Astrocyte (in vitro differentiated cells and primary cell): Measurements from ENCODE around the gene S100A11. TPM values are rescaled to one million over a fixed set of nuclear protein-coding genes. Genes with fewer than 3 reads are reported as not detected.

Experiments
- DNase-seq: peaks from one replicate; pipeline ENCODE4 v3.0.0-alpha.2; 2010; ENCODE audit warnings: low read depth
- FAIRE-seq: peaks from 2 replicates; lab custom pipeline; 2011; peaks lifted over from hg19 to GRCh38; lab: Jason Lieb, UNC
- H2AFZ ChIP-seq: 2 replicates; pipeline ENCODE4 v1.6.0; 2012; ENCODE audit warnings: low read depth, low read length, inconsistent platforms
- H3K27ac ChIP-seq: 2 replicates; pipeline ENCODE4 v1.5.1; 2011; ENCODE audit warnings: low read depth, low read length, inconsistent platforms
- H3K27me3 ChIP-seq: 2 replicates; pipeline ENCODE4 v1.6.0; 2011; ENCODE audit warnings: low read length, inconsistent platforms; ENCODE audit not compliant: insufficient read depth
- H3K36me3 ChIP-seq: 2 replicates; pipeline ENCODE4 v1.5.1; 2011; ENCODE audit warnings: low read length, inconsistent platforms; ENCODE audit not compliant: insufficient read depth
- H3K4me1 ChIP-seq: 2 replicates; pipeline ENCODE4 v1.5.1; 2011; ENCODE audit warnings: low read length, inconsistent platforms; ENCODE audit not compliant: insufficient read depth
- H3K4me2 ChIP-seq: 2 replicates; pipeline ENCODE4 v1.6.0; 2012; ENCODE audit warnings: low read length, inconsistent platforms
- H3K4me3 ChIP-seq: 2 replicates; pipeline ENCODE4 v1.5.1; 2011; ENCODE audit warnings: low read depth, mild to moderate bottlenecking, low read length, inconsistent platforms; ENCODE audit not compliant: insufficient read depth
- H3K79me2 ChIP-seq: 2 replicates; pipeline ENCODE4 v1.6.0; 2012; ENCODE audit warnings: mild to moderate bottlenecking, low read length, inconsistent platforms; ENCODE audit not compliant: insufficient read depth
- H3K9ac ChIP-seq: 2 replicates; pipeline ENCODE4 v1.6.0; 2012; ENCODE audit warnings: mild to moderate bottlenecking, low read length, inconsistent platforms
- H3K9me3 ChIP-seq: 2 replicates; pipeline ENCODE4 v1.5.1; 2012; ENCODE audit warnings: low read depth, mild to moderate bottlenecking, low read length, inconsistent platforms; ENCODE audit not compliant: insufficient read depth
- H4K20me1 ChIP-seq: 2 replicates; pipeline ENCODE4 v1.6.0; 2012; ENCODE audit warnings: low read length, inconsistent platforms; ENCODE audit not compliant: insufficient read depth
- H3K27ac Mint-ChIP-seq: one replicate; pipeline ENCODE4 v1.8.0; 2021; ENCODE audit warnings: mild to moderate bottlenecking, mixed read lengths; ENCODE audit not compliant: unreplicated experiment
- H3K27me3 Mint-ChIP-seq: one replicate; pipeline ENCODE4 v1.8.0; 2021; ENCODE audit warnings: low read depth, mixed read lengths; ENCODE audit not compliant: unreplicated experiment
- H3K36me3 Mint-ChIP-seq: one replicate; pipeline ENCODE4 v1.8.0; 2021; ENCODE audit warnings: low read depth, mixed read lengths; ENCODE audit not compliant: unreplicated experiment
- H3K4me1 Mint-ChIP-seq: one replicate; pipeline ENCODE4 v1.8.0; 2021; ENCODE audit warnings: low read depth, mixed read lengths; ENCODE audit not compliant: unreplicated experiment
- H3K4me3 Mint-ChIP-seq: one replicate; pipeline ENCODE4 v1.8.0; 2021; ENCODE audit warnings: mild to moderate bottlenecking, moderate library complexity, mixed read lengths; ENCODE audit not compliant: unreplicated experiment
- H3K9me3 Mint-ChIP-seq: one replicate; pipeline ENCODE4 v1.8.0; 2021; ENCODE audit warnings: mild to moderate bottlenecking, mixed read lengths; ENCODE audit not compliant: unreplicated experiment
- EZH2 ChIP-seq: IDR thresholded peaks from 2 replicates; pipeline ENCODE4 v1.6.1; 2012; ENCODE audit warnings: mild to moderate bottlenecking, low read length, inconsistent platforms; ENCODE audit not compliant: insufficient read depth
- total RNA-seq: library from RNA; stranded (reverse); gene quantifications from 2 replicates; pipeline ENCODE4 v1.2.1, GENCODE V29; 2021
- TF ChIP-seq, protein P1 (sequence below): IDR thresholded peaks from 2 replicates; pipeline ENCODE4 v1.5.1; 2011; ENCODE audit warnings: low read depth, mild to moderate bottlenecking, inconsistent platforms, low read length, moderate library complexity; ENCODE audit not compliant: insufficient read depth

S100A11 gene
- total RNA-seq, 1 donor from 2014 or later = 1,482 TPM

GRCh38 chr1:151991663-151992302 lies 45.0 kb downstream of the S100A11 start:
- Histone ChIP-seq H3K9ac (peak overlapping the region; percentile 98), H3K9me3 (no peaks in the 10 kb centered on the region), H4K20me1 (peaks cover 26% of the 10 kb centered on the region), H3K4me1 (peaks cover 64% of the 10 kb centered on the region), H3K4me3 (peak overlapping the region; percentile 83), H3K4me2 (peak overlapping the region; percentile 97), H3K36me3 (no peaks in the 10 kb centered on the region), H3K27ac (peak overlapping the region; percentile 94), H3K27me3 (no peaks in the 10 kb centered on the region), H3K79me2 (peaks cover 52% of the 10 kb centered on the region), H2AFZ (no peak overlapping the region)
- Mint-ChIP-seq H3K36me3 (peaks cover 3% of the 10 kb centered on the region), H3K9me3 (no peaks in the 10 kb centered on the region), H3K27ac (peak overlapping the region; percentile 99), H3K4me1 (peaks cover 45% of the 10 kb centered on the region), H3K4me3 (peak overlapping the region; percentile 99), H3K27me3 (no peaks in the 10 kb centered on the region)
- TF ChIP-seq, protein P1, sequence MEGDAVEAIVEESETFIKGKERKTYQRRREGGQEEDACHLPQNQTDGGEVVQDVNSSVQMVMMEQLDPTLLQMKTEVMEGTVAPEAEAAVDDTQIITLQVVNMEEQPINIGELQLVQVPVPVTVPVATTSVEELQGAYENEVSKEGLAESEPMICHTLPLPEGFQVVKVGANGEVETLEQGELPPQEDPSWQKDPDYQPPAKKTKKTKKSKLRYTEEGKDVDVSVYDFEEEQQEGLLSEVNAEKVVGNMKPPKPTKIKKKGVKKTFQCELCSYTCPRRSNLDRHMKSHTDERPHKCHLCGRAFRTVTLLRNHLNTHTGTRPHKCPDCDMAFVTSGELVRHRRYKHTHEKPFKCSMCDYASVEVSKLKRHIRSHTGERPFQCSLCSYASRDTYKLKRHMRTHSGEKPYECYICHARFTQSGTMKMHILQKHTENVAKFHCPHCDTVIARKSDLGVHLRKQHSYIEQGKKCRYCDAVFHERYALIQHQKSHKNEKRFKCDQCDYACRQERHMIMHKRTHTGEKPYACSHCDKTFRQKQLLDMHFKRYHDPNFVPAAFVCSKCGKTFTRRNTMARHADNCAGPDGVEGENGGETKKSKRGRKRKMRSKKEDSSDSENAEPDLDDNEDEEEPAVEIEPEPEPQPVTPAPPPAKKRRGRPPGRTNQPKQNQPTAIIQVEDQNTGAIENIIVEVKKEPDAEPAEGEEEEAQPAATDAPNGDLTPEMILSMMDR = no peak
- TF ChIP-seq EZH2 = no peak
- no peak for FAIRE-seq
- no peak for DNase-seq

DNA sequence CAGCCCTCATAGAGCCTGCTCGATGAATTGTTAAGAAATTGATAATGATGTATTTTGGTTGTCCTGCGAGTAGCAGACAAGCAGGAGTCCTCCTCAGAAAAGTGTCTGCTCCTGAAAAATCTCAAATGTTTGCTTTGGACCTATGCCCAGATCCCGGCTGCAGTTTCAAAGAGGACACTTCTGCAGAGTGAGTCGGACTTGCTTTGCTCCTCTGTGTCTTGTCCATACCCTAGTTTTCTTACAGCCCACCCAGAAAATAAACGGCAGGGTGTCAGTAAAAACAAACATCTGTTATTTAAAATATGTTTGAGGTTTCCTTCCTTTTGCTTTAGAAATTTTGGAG lies 46.0 kb downstream of the S100A11 start:
- no peak for FAIRE-seq
- peak overlapping the region; percentile 97 for H3K4me2 ChIP-seq
- H3K79me2 ChIP-seq = peaks cover 62% of the 10 kb centered on the region

More for the DNA sequence above, 46.0 kb downstream of the S100A11 start:
- Histone ChIP-seq H3K27ac (peak overlapping the region; percentile 97), H3K4me3 (peak overlapping the region; percentile 83), H3K4me1 (peaks cover 72% of the 10 kb centered on the region), H2AFZ (no peak overlapping the region), H4K20me1 (peaks cover 30% of the 10 kb centered on the region), H3K36me3 (peaks cover 4% of the 10 kb centered on the region), H3K27me3 (no peaks in the 10 kb centered on the region), H3K9ac (peak overlapping the region; percentile 98), H3K9me3 (no peaks in the 10 kb centered on the region)
- peaks cover 6% of the 10 kb centered on the region for H3K36me3 Mint-ChIP-seq
- H3K4me1 Mint-ChIP-seq = peaks cover 53% of the 10 kb centered on the region
- peak; percentile 66 for DNase-seq
- peak overlapping the region; percentile 99 for H3K27ac Mint-ChIP-seq
- no peak for TF ChIP-seq EZH2
- TF ChIP-seq, protein P1 = no peak
- H3K27me3 Mint-ChIP-seq = no peaks in the 10 kb centered on the region
- H3K9me3 Mint-ChIP-seq = no peaks in the 10 kb centered on the region
- peak overlapping the region; percentile 99 for H3K4me3 Mint-ChIP-seq
